Endodermal cell (in vitro differentiated cells): ENCODE data around the gene PFDN6. TPM values are rescaled to one million over a fixed set of nuclear protein-coding genes. Genes with fewer than 3 reads are reported as not detected.
A peak's percentile ranks its signal among the peaks of the same experiment; 100 is the strongest.

Experiments used
- DNase-seq: peaks from one replicate; pipeline ENCODE4 v3.0.0-alpha.2; 2017
- H3K27ac ChIP-seq: 2 replicates; pipeline ENCODE4 v1.5.1; 2013; ENCODE audit warnings: mild to moderate bottlenecking, low read depth, low read length, moderate library complexity
- H3K27me3 ChIP-seq: 2 replicates; pipeline ENCODE4 v1.6.1; 2013; ENCODE audit warnings: mild to moderate bottlenecking, low read length, moderate library complexity; ENCODE audit not compliant: insufficient read depth, control insufficient read depth, poor library complexity, severe bottlenecking
- H3K36me3 ChIP-seq: 2 replicates; pipeline ENCODE4 v1.7.0; 2013; ENCODE audit warnings: mild to moderate bottlenecking, low read length, moderate library complexity; ENCODE audit not compliant: control insufficient read depth, insufficient read depth
- H3K4me1 ChIP-seq: one replicate; pipeline ENCODE4 v1.7.0; 2013; ENCODE audit warnings: low read length; ENCODE audit not compliant: control insufficient read depth, insufficient read depth
- H3K4me3 ChIP-seq: 2 replicates; pipeline ENCODE4 v1.5.1; 2013; ENCODE audit warnings: mild to moderate bottlenecking, low read length, moderate library complexity
- H3K9ac ChIP-seq: 2 replicates; pipeline ENCODE4 v1.6.1; 2013; ENCODE audit warnings: mild to moderate bottlenecking, low read length, moderate library complexity; ENCODE audit not compliant: poor library complexity, severe bottlenecking; ENCODE audit errors: extremely low read depth
- H3K9me3 ChIP-seq: 2 replicates; pipeline ENCODE4 v1.6.1; 2013; ENCODE audit warnings: mild to moderate bottlenecking, low read length, moderate library complexity; ENCODE audit not compliant: control insufficient read depth
- H3K27ac Mint-ChIP-seq: 2 replicates; pipeline ENCODE4 v1.8.0; 2020; ENCODE audit warnings: mixed read lengths
- H3K27me3 Mint-ChIP-seq: 2 replicates; pipeline ENCODE4 v1.8.0; 2021; ENCODE audit warnings: mild to moderate bottlenecking, mixed read lengths; ENCODE audit not compliant: insufficient read depth
- H3K36me3 Mint-ChIP-seq: 2 replicates; pipeline ENCODE4 v1.8.0; 2020; ENCODE audit warnings: low read depth, mixed read lengths
- H3K4me1 Mint-ChIP-seq: 2 replicates; pipeline ENCODE4 v1.8.0; 2020; ENCODE audit warnings: mixed read lengths
- H3K4me3 Mint-ChIP-seq: 2 replicates; pipeline ENCODE4 v1.8.0; 2020; ENCODE audit warnings: mild to moderate bottlenecking, moderate library complexity, mixed read lengths
- H3K9me3 Mint-ChIP-seq: 2 replicates; pipeline ENCODE4 v1.8.0; 2020; ENCODE audit warnings: mild to moderate bottlenecking, mixed read lengths
- CTCF ChIP-seq: fragments of 200-600 bp; sonication (generic); conservative IDR thresholded peaks from 2 replicates; pipeline ENCODE4 v1.5.0; 2021; ENCODE audit warnings: antibody characterized with exemption, mild to moderate bottlenecking
- WGBS, 2 experiments: methylation state at CpG; one replicate each; pipeline versions ENCODE4 v1.1.5 to v1.1.7; 2013; ENCODE audit warnings: missing lambda C conversion rate in 2 of 2, mixed read lengths in 1 of 2; ENCODE audit not compliant: insufficient coverage in 1 of 2, insufficient read length in 1 of 2; 5-methylcytosine and 5-hydroxymethylcytosine counted together
- total RNA-seq, 2 donors: library from RNA; stranded (reverse); fragmentation: NEBNext Ultra II Directional in 1 of 2; extraction: Animal tissue kit (Norgen Biotek cat#: 25700) in 1 of 2; gene quantifications; 2 replicates in 1 of 2; 3 replicates in 1 of 2; pipeline ENCODE4 v1.2.1, GENCODE V29; 2021

PFDN6 gene
- total RNA-seq, 2 donors from 2014 or later = 69.9 to 86.4 TPM

GRCh38 chr6:33320315-33321181 lies 31.1 kb downstream of the PFDN6 start:
- 92 to 93% methylated on average over 31 to 32 of the region's 32 CpGs for WGBS, 2 experiments
- Mint-ChIP-seq H3K36me3 (peaks cover 36% of the 10 kb centered on the region), H3K9me3 (no peaks in the 10 kb centered on the region), H3K27me3 (no peaks in the 10 kb centered on the region), H3K27ac (peak overlapping the region; percentile 78), H3K4me3 (peak overlapping the region; percentile 98), H3K4me1 (peaks cover 37% of the 10 kb centered on the region)
- no peak for DNase-seq
- H3K9ac ChIP-seq = no peak overlapping the region
- H3K4me3 ChIP-seq = peak overlapping the region; percentile 97
- no peaks in the 10 kb centered on the region for H3K9me3 ChIP-seq
- H3K4me1 ChIP-seq = peaks cover 17% of the 10 kb centered on the region
- peaks cover 30% of the 10 kb centered on the region for H3K36me3 ChIP-seq
- TF ChIP-seq CTCF = no peak
- H3K27ac ChIP-seq = no peak overlapping the region
- H3K27me3 ChIP-seq = no peaks in the 10 kb centered on the region

- peak overlapping the region; percentile 97 for H3K4me3 ChIP-seq
- no peak overlapping the region for H3K27ac ChIP-seq
- no peak for TF ChIP-seq CTCF
Observed at GRCh38 chr6:33321227-33321626, 31.8 kb downstream of the PFDN6 start.

GRCh38 chr6:33323623-33323948 lies 34.2 kb downstream of the PFDN6 start:
- Mint-ChIP-seq H3K27me3 (no peaks in the 10 kb centered on the region), H3K4me3 (peak overlapping the region; percentile 98), H3K27ac (peak overlapping the region; percentile 98), H3K9me3 (no peaks in the 10 kb centered on the region), H3K36me3 (peaks cover 29% of the 10 kb centered on the region), H3K4me1 (peaks cover 32% of the 10 kb centered on the region)
- Histone ChIP-seq H3K9me3 (no peaks in the 10 kb centered on the region), H3K4me3 (peak overlapping the region; percentile 97), H3K27ac (no peak overlapping the region), H3K27me3 (no peaks in the 10 kb centered on the region), H3K4me1 (peaks cover 14% of the 10 kb centered on the region), H3K36me3 (peaks cover 28% of the 10 kb centered on the region), H3K9ac (no peak overlapping the region)
- no peak for TF ChIP-seq CTCF
- no peak for DNase-seq
- WGBS, 2 experiments = 0 to 11% methylated on average over 2 to 12 of the region's 12 CpGs

More at GRCh38 chr6:33321227-33321626, 31.8 kb downstream of the PFDN6 start:
- Histone ChIP-seq H3K4me1 (peaks cover 17% of the 10 kb centered on the region), H3K9ac (no peak overlapping the region), H3K27me3 (no peaks in the 10 kb centered on the region), H3K36me3 (peaks cover 30% of the 10 kb centered on the region), H3K9me3 (no peaks in the 10 kb centered on the region)
- H3K27ac Mint-ChIP-seq = peak overlapping the region; percentile 78
- WGBS, 2 experiments = 84 to 88% methylated on average over 9 of the region's 9 CpGs
- DNase-seq = no peak
- H3K4me1 Mint-ChIP-seq = peaks cover 37% of the 10 kb centered on the region
- H3K4me3 Mint-ChIP-seq = peak overlapping the region; percentile 98
- no peaks in the 10 kb centered on the region for H3K27me3 Mint-ChIP-seq
- no peaks in the 10 kb centered on the region for H3K9me3 Mint-ChIP-seq
- peaks cover 34% of the 10 kb centered on the region for H3K36me3 Mint-ChIP-seq
